Neural cell (in vitro differentiated cells): ENCODE results near the gene HIC2. TPM values are rescaled to one million over a fixed set of nuclear protein-coding genes. Genes with fewer than 3 reads are reported as not detected.
"Not testable (repeated sequence)": the region's sequence is repeated elsewhere in the genome, so short reads cannot be mapped to it uniquely, and the experiment has no call there.

Experiments used
- H2AFZ ChIP-seq: fragments of 200-600, 300-800 bp; sonication (generic), shearing (Covaris generic); 2 replicates; pipeline ENCODE4 v1.6.0; 2014; ENCODE audit warnings: low read depth, mild to moderate bottlenecking, antibody characterized with exemption, low read length, moderate library complexity
- H3F3A ChIP-seq: fragments of 200-600 bp; shearing (Covaris generic); 2 replicates; pipeline ENCODE4 v1.6.1; 2016; ENCODE audit warnings: mild to moderate bottlenecking, moderate library complexity, mixed read lengths, antibody characterized with exemption, low read length; ENCODE audit not compliant: insufficient read depth, poor library complexity, severe bottlenecking
- H3K27ac ChIP-seq: fragments of 200-600, 300-800 bp; sonication (generic), shearing (Covaris generic); 2 replicates; pipeline ENCODE4 v1.5.1; 2014; ENCODE audit warnings: mild to moderate bottlenecking, low read length, moderate library complexity
- H3K27me3 ChIP-seq: fragments of 300-800, 200-600 bp; sonication (generic), shearing (Covaris generic); 2 replicates; pipeline ENCODE4 v1.6.0; 2014; ENCODE audit warnings: mild to moderate bottlenecking, low read depth, low read length, moderate library complexity; ENCODE audit not compliant: insufficient read depth
- H3K36me3 ChIP-seq: fragments of 300-800, 200-600 bp; sonication (generic), shearing (Covaris generic); 2 replicates; pipeline ENCODE4 v1.5.1; 2014; ENCODE audit warnings: mild to moderate bottlenecking, antibody characterized with exemption, low read length, moderate library complexity; ENCODE audit not compliant: insufficient read depth
- H3K4me2 ChIP-seq: fragments of 300-800, 200-600 bp; sonication (generic), shearing (Covaris generic); 2 replicates; pipeline ENCODE4 v1.6.0; 2014; ENCODE audit warnings: mild to moderate bottlenecking, low read length
- H3K4me3 ChIP-seq: fragments of 300-800, 200-600 bp; sonication (generic), shearing (Covaris generic); 2 replicates; pipeline ENCODE4 v1.5.1; 2014; ENCODE audit warnings: mild to moderate bottlenecking, low read length, moderate library complexity
- H3K79me2 ChIP-seq: fragments of 200-600 bp; shearing (Covaris generic); replicated peaks from 2 replicates; pipeline ENCODE4 v1.6.0; 2014; ENCODE audit warnings: mild to moderate bottlenecking, low read length, moderate library complexity; ENCODE audit not compliant: insufficient read depth
- H3K9ac ChIP-seq: fragments of 300-800, 200-600 bp; sonication (generic), shearing (Covaris generic); 2 replicates; pipeline ENCODE4 v1.6.1; 2016; ENCODE audit warnings: mild to moderate bottlenecking, low read length, mixed read lengths
- H3K9me2 ChIP-seq: fragments of 200-600 bp; shearing (Covaris generic); 2 replicates; pipeline ENCODE4 v1.6.1; 2016; ENCODE audit warnings: mild to moderate bottlenecking, low read length, mixed read lengths; ENCODE audit not compliant: insufficient read depth
- H3K9me3 ChIP-seq: fragments of 200-600, 300-800 bp; sonication (generic), shearing (Covaris generic); 2 replicates; pipeline ENCODE4 v1.6.1; 2016; ENCODE audit warnings: mild to moderate bottlenecking, mixed run types, low read length, moderate library complexity, mixed read lengths
- H4K20me1 ChIP-seq: fragments of 200-600 bp; shearing (Covaris generic); 2 replicates; pipeline ENCODE4 v1.6.1; 2016; ENCODE audit warnings: mild to moderate bottlenecking, mixed run types; ENCODE audit not compliant: insufficient read depth
- CTCF ChIP-seq: fragments of 450-650 bp; IDR thresholded peaks from 2 replicates; pipeline ENCODE4 v1.5.1; 2014; ENCODE audit warnings: antibody characterized with exemption, mild to moderate bottlenecking, moderate library complexity; ENCODE audit not compliant: poor library complexity, severe bottlenecking
- EP300 ChIP-seq: fragments of 450-650 bp; conservative IDR thresholded peaks from 2 replicates; pipeline ENCODE4 v1.6.1; 2014; ENCODE audit warnings: antibody characterized with exemption, mild to moderate bottlenecking, moderate library complexity; ENCODE audit not compliant: poor library complexity, severe bottlenecking
- EZH2 ChIP-seq: fragments of 200-600, 300-800 bp; shearing (Covaris generic), sonication (generic); IDR thresholded peaks from 2 replicates; pipeline ENCODE4 v1.6.1; 2014; ENCODE audit warnings: antibody characterized with exemption, low read length, borderline replicate concordance, mild to moderate bottlenecking; ENCODE audit not compliant: insufficient read depth, poor library complexity, severe bottlenecking
- MXI1 ChIP-seq: fragments of 450-650 bp; conservative IDR thresholded peaks from 2 replicates; pipeline ENCODE4 v1.6.1; 2014; ENCODE audit warnings: antibody characterized with exemption, mild to moderate bottlenecking; ENCODE audit not compliant: poor library complexity, severe bottlenecking
- POLR2AphosphoS5 ChIP-seq: IDR thresholded peaks from 2 replicates; pipeline ENCODE4 v1.6.1; 2012
- RAD21 ChIP-seq: fragments of 450-650 bp; conservative IDR thresholded peaks from 2 replicates; pipeline ENCODE4 v1.6.1; 2014; ENCODE audit warnings: antibody characterized with exemption, mild to moderate bottlenecking, moderate library complexity
- REST ChIP-seq: IDR thresholded peaks from 2 replicates; pipeline ENCODE4 v1.6.1; 2012; ENCODE audit warnings: borderline replicate concordance
- SMC3 ChIP-seq: fragments of 450-650 bp; conservative IDR thresholded peaks from 2 replicates; pipeline ENCODE4 v1.6.1; 2014; ENCODE audit warnings: antibody characterized with exemption, mild to moderate bottlenecking, moderate library complexity; ENCODE audit not compliant: poor library complexity
- TAF1 ChIP-seq: IDR thresholded peaks from 2 replicates; pipeline ENCODE4 v1.6.1; 2012; ENCODE audit warnings: low read depth
- polyA plus RNA-seq: library from polyadenylated mRNA; depleted of rRNA; stranded (reverse); fragments of >200 nt; gene quantifications from 2 replicates; pipeline ENCODE4 v1.2.3, GENCODE V29; 2014

HIC2 gene
- polyA plus RNA-seq, 1 donor from 2014 or later, result 19.0 TPM

GRCh38 chr22:21450858-21451353 lies 33.7 kb downstream of the HIC2 start:
- no peak overlapping the region for H3K9ac ChIP-seq
- TF ChIP-seq SMC3 (no peak), RAD21 (no peak), POLR2AphosphoS5 (no peak), EZH2 (no peak), MXI1 (no peak), TAF1 (no peak), CTCF (no peak), REST (no peak), EP300 (no peak)
- no peaks in the 10 kb centered on the region for H3K36me3 ChIP-seq
- H2AFZ ChIP-seq, result no peak overlapping the region
- no peaks in the 10 kb centered on the region for H3F3A ChIP-seq
- H3K4me3 ChIP-seq, result no peak overlapping the region
- no peaks in the 10 kb centered on the region for H4K20me1 ChIP-seq
- H3K9me2 ChIP-seq, result no peaks in the 10 kb centered on the region
- no peaks in the 10 kb centered on the region for H3K27me3 ChIP-seq
- no peaks in the 10 kb centered on the region for H3K79me2 ChIP-seq
- no peak overlapping the region for H3K4me2 ChIP-seq
- H3K27ac ChIP-seq, result no peak overlapping the region
- no peaks in the 10 kb centered on the region for H3K9me3 ChIP-seq

GRCh38 chr22:21451545-21452520 lies 34.7 kb downstream of the HIC2 start:
- Histone ChIP-seq H3K27me3 (no peaks in the 10 kb centered on the region), H3K4me2 (no peak overlapping the region), H3F3A (no peaks in the 10 kb centered on the region), H3K9me3 (no peaks in the 10 kb centered on the region), H3K79me2 (no peaks in the 10 kb centered on the region), H2AFZ (no peak overlapping the region), H3K9ac (no peak overlapping the region), H3K4me3 (no peak overlapping the region), H3K36me3 (no peaks in the 10 kb centered on the region), H3K27ac (no peak overlapping the region), H3K9me2 (no peaks in the 10 kb centered on the region), H4K20me1 (no peaks in the 10 kb centered on the region)
- TF ChIP-seq POLR2AphosphoS5, result no peak
- TF ChIP-seq EZH2, result no peak
- TF ChIP-seq REST, result no peak
- no peak for TF ChIP-seq SMC3
- no peak for TF ChIP-seq TAF1

GRCh38 chr22:21452666-21453065 lies 35.5 kb downstream of the HIC2 start:
- H3K4me3 ChIP-seq, H3K27ac ChIP-seq, H3K4me2 ChIP-seq, H3F3A ChIP-seq, H2AFZ ChIP-seq, H4K20me1 ChIP-seq, H3K79me2 ChIP-seq, H3K36me3 ChIP-seq, H3K9ac ChIP-seq, H3K9me3 ChIP-seq, H3K27me3 ChIP-seq, H3K9me2 ChIP-seq: not testable (repeated sequence)

GRCh38 chr22:21454998-21455333 lies 37.8 kb downstream of the HIC2 start:
- H3K36me3 ChIP-seq, H3K79me2 ChIP-seq, H2AFZ ChIP-seq, H3K27me3 ChIP-seq, H3K9me3 ChIP-seq, H3K9ac ChIP-seq, H3K4me2 ChIP-seq, H3F3A ChIP-seq, H3K27ac ChIP-seq, H3K4me3 ChIP-seq, H3K9me2 ChIP-seq, H4K20me1 ChIP-seq: not testable (repeated sequence)
